A673 (cell line): ENCODE measurements around the gene SYTL3. TPM values are rescaled to one million over a fixed set of nuclear protein-coding genes. Genes with fewer than 3 reads are reported as not detected.
A peak's percentile ranks its signal among the peaks of the same experiment; 100 is the strongest.

ENCODE experiments used
- BruUV-seq: library from RNA; stranded (reverse); fragments of 400-500 nt; replicated peaks from 2 replicates; lab custom pipeline; 2021; lab: Mats Ljungman, UMichigan
- CTCF ChIA-PET: fragments of 300-600 bp; sonication (Branson Sonifier 250); formaldehyde crosslinking; loops from one replicate; lab custom pipeline; 2022; ENCODE audit warnings: antibody characterized with exemption; lab: Charles Lee
- POLR2A ChIA-PET: fragments of 300-600 bp; sonication (Branson Sonifier 250); formaldehyde crosslinking; loops from one replicate; lab custom pipeline; 2022; ENCODE audit warnings: antibody characterized with exemption; ENCODE audit not compliant: low non-redundant PET; lab: Charles Lee
- DNase-seq: peaks from one replicate; pipeline ENCODE4 v3.0.0-alpha.2; 2015; ENCODE audit warnings: low spot score
- H3K27ac ChIP-seq: fragments of 200-600 bp; sonication (generic); 2 replicates; pipeline ENCODE4 v1.5.1; 2016; ENCODE audit warnings: mixed run types, low read depth, mild to moderate bottlenecking, mixed read lengths, antibody characterized with exemption, low read length; ENCODE audit not compliant: poor library complexity, severe bottlenecking
- H3K27me3 ChIP-seq: fragments of 200-600 bp; sonication (generic); replicated peaks from 2 replicates; pipeline ENCODE4 v1.6.1; 2017; ENCODE audit warnings: mixed run types, low read depth, mild to moderate bottlenecking, mixed read lengths, antibody characterized with exemption, low read length; ENCODE audit not compliant: insufficient read depth, poor library complexity
- H3K36me3 ChIP-seq: fragments of 200-600 bp; sonication (generic); 2 replicates; pipeline ENCODE4 v1.6.1; 2016; ENCODE audit warnings: mixed run types, mild to moderate bottlenecking, mixed read lengths, antibody characterized with exemption, low read length; ENCODE audit not compliant: insufficient read depth, poor library complexity, severe bottlenecking
- H3K4me1 ChIP-seq: fragments of 200-600 bp; sonication (generic); 2 replicates; pipeline ENCODE4 v1.6.1; 2017; ENCODE audit warnings: mixed run types, mild to moderate bottlenecking, mixed read lengths, antibody characterized with exemption, low read length; ENCODE audit not compliant: insufficient read depth, poor library complexity, severe bottlenecking
- H3K4me3 ChIP-seq: fragments of 200-600 bp; sonication (generic); 2 replicates; pipeline ENCODE4 v1.5.1; 2016; ENCODE audit warnings: low read depth, mixed run types, mild to moderate bottlenecking, mixed read lengths, low read length; ENCODE audit not compliant: poor library complexity, severe bottlenecking
- H3K9me3 ChIP-seq: fragments of 200-600 bp; sonication (generic); 2 replicates; pipeline ENCODE4 v1.6.1; 2016; ENCODE audit warnings: mixed run types, low read depth, mild to moderate bottlenecking, mixed read lengths, antibody characterized with exemption, low read length; ENCODE audit not compliant: poor library complexity, severe bottlenecking
- CTCF ChIP-seq: fragments of 300-800, 200-600 bp; sonication (generic); conservative IDR thresholded peaks from 2 replicates; pipeline ENCODE4 v1.5.1; 2017; ENCODE audit warnings: low read depth, mild to moderate bottlenecking, antibody characterized with exemption, low read length, moderate library complexity, mixed read lengths
- EZH2 ChIP-seq: fragments of 200-600 bp; sonication (generic); IDR thresholded peaks from 2 replicates; pipeline ENCODE4 v1.6.1; 2017; ENCODE audit warnings: borderline replicate concordance, low read depth, mild to moderate bottlenecking, mixed read lengths, antibody characterized with exemption, low read length; ENCODE audit not compliant: poor library complexity, severe bottlenecking
- intact Hi-C: fragments of 100-400 bp; cut with micrococcal nuclease; formaldehyde crosslinking; loops from one replicate; pipeline ENCODE4 v1.10.0; 2022; ENCODE audit not compliant: unreplicated experiment
- total RNA-seq: library from RNA; stranded (reverse); gene quantifications from 2 replicates; pipeline ENCODE4 v1.2.3, GENCODE V29; 2021

SYTL3 gene
- total RNA-seq, 1 experiment from 2014 or later = 0.82 TPM

GRCh38 chr6:158645064-158646022 is 4.5 kb upstream of the SYTL3 start:
- no TSS peak for BruUV-seq
- no peaks in the 10 kb centered on the region for H3K27me3 ChIP-seq
- H3K36me3 ChIP-seq = no peaks in the 10 kb centered on the region
- H3K9me3 ChIP-seq = no peaks in the 10 kb centered on the region
- H3K4me1 ChIP-seq = peaks cover 24% of the 10 kb centered on the region
- ChIA-PET POLR2A (no interaction called here), CTCF (no interaction called here)
- H3K27ac ChIP-seq = peak overlapping the region; percentile 83
- intact Hi-C loops = no loop called here
- no peak for DNase-seq
- H3K4me3 ChIP-seq = peak overlapping the region; percentile 96
- TF ChIP-seq EZH2 = no peak
- no peak for TF ChIP-seq CTCF

GRCh38 chr6:158646023-158646910 is 3.6 kb upstream of the SYTL3 start:
- Histone ChIP-seq H3K4me1 (peaks cover 24% of the 10 kb centered on the region), H3K9me3 (no peaks in the 10 kb centered on the region), H3K27me3 (no peaks in the 10 kb centered on the region), H3K4me3 (no peak overlapping the region), H3K27ac (no peak overlapping the region), H3K36me3 (no peaks in the 10 kb centered on the region)
- ChIA-PET POLR2A (no interaction called here), CTCF (interaction anchor here (0.6 kb wide), 1 partner anchor 432 kb away, joined by 3 read pairs; no protein-coding TSS in a partner anchor)
- intact Hi-C loops = no loop called here
- no TSS peak for BruUV-seq
- DNase-seq = no peak
- TF ChIP-seq EZH2 (no peak), CTCF (no peak)

- no peak overlapping the region for H3K4me3 ChIP-seq
- intact Hi-C loops = no loop called here
- H3K36me3 ChIP-seq = no peaks in the 10 kb centered on the region
- DNase-seq = no peak
- H3K9me3 ChIP-seq = no peaks in the 10 kb centered on the region
- no peak for TF ChIP-seq CTCF
- TF ChIP-seq EZH2 = no peak
- ChIA-PET POLR2A (no interaction called here), CTCF (no interaction called here)
- BruUV-seq = no TSS peak
- H3K27ac ChIP-seq = no peak overlapping the region
- no peaks in the 10 kb centered on the region for H3K27me3 ChIP-seq
- peaks cover 20% of the 10 kb centered on the region for H3K4me1 ChIP-seq
Measured at GRCh38 chr6:158647501-158647900, 2.4 kb upstream of the SYTL3 start.
